Brain pericyte (primary cell): ENCODE results near the gene CDH4.
"Not testable (repeated sequence)": the region's sequence is repeated elsewhere in the genome, so short reads cannot be mapped to it uniquely, and the experiment has no call there.

Experiments
- DNase-seq: peaks from one replicate; pipeline ENCODE4 v3.0.0-alpha.2; 2012; ENCODE audit warnings: low read depth, low spot score

Gene CDH4

DNA sequence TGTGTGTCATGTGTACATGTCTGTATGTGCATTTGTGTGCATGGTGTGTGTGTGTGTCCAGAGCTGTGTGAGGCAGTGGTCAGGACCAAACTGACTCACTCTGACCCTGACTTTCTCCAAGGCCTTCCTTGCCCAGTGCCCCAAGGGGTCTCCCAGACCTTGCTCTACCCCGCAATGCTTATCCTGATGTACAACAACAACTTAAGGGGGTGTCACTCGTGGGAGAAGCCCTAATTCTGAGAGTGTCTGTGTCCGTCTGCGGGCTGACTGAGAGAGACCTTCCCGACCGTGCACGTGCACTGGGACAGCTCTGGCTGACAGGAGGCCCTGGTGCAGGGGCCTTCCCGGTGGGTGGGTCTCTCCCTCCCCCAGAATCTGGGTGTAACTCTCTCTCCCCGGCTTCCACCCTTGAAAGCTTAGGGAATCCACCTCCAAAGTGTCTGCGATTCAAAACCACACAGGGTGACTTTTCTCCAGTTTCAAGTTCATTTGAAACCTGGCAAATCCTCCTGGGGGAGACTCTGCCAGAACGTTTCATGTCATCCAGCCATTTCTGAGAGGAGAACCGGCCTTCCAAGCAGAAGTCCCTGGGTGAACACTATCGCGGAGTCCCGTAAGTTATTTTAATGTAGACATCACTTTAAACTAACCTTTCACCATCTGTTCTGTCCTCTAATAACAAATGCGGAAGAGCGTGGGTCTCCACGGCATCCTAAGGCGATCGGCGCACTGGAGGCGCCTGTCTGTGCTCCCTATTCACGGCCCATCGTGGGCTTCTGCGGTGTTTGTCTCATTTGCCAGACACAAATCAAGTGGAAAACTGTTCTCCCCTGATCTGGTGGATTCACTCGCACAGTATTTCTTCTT is 588.1 kb downstream of the CDH4 start:
- no peak for DNase-seq

DNA sequence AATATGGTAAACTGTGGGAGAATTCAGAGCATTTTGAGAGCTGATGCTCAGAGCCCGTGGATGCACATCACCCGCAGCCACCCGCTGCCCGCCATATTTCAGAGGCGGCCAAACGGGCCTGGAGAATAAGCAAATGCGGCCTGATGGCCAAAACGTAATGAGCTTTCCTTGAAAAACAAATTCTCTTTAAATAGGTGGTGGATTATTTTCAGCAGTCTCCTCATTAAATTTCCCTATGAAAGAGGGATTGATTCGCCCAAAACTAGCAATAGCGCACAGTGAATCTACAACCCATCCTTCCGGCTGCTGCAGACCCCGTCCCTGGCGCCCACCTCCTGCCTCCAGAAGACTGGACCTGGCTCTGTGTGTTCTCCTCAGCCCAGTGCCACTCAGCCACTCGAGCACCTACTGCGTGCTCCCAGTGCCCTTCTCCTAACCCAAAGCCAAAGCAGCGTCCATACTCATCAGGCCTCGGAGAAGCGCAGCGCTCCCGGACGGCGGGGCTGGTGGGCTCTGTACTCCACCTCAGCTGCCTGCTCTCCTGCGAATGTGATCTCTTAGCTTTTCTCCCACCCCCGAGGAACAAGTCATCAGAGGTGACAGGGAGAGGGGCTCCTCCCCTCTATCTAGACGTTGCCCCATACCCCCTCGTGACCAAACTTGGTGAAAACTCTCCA is 588.9 kb downstream of the CDH4 start:
- no peak for DNase-seq

GRCh38 chr20:61841551-61841950 is 589.5 kb downstream of the CDH4 start:
- no peak for DNase-seq

- no peak for DNase-seq
Observed at GRCh38 chr20:61841966-61842365, 589.9 kb downstream of the CDH4 start.

DNA sequence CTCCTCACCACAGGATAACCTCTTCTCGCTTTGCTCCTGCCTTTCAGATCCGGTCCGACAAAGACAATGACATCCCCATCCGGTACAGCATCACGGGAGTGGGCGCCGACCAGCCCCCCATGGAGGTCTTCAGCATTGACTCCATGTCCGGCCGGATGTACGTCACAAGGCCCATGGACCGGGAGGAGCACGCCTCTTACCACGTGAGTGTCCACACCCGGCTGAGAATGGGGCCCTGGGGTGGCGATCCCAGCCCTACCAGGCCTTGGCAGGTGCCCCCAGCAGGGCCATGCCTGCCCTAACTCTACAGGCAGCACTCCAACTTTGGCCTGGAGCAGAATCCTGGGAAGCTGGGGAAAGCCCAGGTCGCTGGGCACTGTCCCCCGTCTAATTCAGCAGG is 592.6 kb downstream of the CDH4 start:
- DNase-seq: no peak

GRCh38 chr20:61845233-61845671 is 593.2 kb downstream of the CDH4 start:
- DNase-seq: no peak

DNA sequence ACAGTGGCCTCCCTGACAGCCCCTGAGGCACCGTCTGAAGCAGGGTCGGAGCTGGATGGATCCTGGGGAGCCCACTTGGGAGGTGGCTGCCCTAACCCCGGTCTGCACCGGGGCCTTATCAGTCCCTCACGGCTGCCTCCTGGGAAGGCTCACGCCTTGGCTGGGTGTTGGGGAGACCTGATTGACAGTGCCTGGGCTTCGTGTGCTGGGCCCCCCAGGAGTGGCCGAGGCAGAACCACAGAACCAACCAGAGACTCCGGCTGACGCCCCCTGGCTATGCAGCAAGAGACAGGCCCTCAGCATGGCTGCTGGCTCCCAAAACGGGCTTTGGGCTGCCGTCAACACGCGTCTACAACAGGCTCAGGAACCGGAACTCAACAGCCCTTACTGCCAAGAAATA is 594.0 kb downstream of the CDH4 start:
- DNase-seq: no peak

DNA sequence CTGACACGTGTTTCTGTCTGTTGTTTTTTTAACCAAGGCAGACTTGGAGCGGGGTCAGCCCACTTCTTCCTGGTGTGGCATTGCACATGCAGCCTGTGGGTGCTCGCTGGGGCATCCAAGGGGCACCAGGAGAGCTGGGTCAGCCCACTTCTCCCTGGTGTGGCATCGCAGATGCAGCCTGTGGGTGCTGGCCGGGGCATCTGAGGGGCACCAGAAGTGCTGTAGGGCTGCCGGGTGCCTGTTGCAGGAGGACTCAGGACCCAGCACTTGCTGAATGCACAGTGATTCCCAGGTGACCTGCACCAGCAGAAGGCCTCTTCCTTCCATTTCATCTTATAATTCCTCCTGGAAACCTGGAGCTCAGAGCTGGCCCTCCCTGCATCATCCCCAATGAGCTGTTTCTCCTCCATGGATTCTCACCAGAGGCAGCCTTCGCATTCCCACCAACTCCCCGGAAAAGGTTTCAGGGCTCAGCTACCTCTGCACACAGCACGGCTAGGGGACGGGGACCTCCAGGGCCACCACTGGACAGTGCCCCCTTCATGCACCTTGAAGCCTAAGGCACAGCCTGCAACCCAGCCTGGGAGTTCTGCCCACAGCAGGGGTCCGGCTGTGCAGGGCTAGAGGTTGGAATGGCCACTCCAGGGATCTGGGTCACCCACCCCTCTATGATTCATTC is 594.8 kb downstream of the CDH4 start:
- DNase-seq: no peak

- no peak for DNase-seq
Observed at GRCh38 chr20:61847420-61847748, 595.3 kb downstream of the CDH4 start.

GRCh38 chr20:61847986-61848385 is 595.9 kb downstream of the CDH4 start:
- DNase-seq: no peak

DNA sequence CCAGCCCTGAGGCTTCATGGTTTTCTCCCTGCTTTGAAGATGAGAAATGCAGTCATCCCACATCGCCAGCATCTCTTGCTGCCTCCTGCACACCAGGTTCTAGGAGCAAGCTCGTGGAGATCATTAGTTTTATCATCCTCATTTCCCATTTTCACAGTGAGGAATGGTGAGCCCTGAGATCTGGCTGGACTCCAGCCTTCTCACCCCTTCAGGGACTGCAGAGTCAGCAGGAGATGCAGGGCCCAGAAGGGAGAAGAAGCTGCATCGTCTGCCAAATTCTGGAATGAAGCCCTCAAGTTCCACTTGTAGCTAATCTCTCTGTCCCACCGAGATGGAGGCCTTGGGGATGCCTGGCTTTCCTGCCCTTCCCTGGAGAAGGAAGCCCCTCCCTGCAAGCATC is 596.8 kb downstream of the CDH4 start:
- DNase-seq: no peak

- no peak for DNase-seq
Observed at GRCh38 chr20:61849376-61849775, 597.3 kb downstream of the CDH4 start.

DNA sequence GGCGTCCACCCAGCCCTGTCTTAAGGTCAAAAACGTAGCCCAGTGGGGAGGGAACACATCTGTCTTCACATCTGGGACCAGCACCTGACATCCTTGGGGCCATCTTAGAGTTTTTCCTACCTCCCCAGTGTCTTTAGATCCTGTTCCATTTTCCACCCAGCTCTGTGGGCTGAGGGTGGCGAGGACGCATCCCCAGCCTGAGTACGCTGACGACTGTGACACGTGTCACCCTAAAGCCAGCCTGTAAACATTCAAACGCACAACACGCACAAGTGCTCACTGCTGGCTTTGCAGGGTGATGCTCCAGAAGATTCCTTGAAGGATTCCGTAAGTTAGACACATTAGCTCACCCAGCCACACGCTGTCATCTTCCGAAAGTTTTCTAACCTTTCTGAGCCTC is 597.8 kb downstream of the CDH4 start:
- DNase-seq: no peak

DNA sequence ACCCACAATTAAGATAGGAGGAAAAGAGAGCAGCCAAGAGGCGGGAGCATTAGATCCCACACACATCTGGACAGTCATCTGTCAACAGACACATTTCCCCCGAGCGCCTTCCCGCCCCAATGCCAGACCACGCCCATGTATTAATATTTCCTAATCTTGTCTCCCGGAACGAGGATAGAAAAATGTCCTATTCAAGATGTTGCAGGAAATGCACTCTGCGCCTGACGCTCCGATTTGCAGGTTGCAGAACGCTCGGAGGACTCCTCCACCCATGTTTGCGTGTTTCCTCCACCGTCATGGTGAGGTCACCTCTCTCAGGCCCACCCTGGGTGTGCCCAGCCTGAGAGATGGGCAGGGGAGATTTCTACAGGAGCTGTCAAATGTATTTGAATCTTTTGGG is 598.4 kb downstream of the CDH4 start:
- DNase-seq: no peak

DNA sequence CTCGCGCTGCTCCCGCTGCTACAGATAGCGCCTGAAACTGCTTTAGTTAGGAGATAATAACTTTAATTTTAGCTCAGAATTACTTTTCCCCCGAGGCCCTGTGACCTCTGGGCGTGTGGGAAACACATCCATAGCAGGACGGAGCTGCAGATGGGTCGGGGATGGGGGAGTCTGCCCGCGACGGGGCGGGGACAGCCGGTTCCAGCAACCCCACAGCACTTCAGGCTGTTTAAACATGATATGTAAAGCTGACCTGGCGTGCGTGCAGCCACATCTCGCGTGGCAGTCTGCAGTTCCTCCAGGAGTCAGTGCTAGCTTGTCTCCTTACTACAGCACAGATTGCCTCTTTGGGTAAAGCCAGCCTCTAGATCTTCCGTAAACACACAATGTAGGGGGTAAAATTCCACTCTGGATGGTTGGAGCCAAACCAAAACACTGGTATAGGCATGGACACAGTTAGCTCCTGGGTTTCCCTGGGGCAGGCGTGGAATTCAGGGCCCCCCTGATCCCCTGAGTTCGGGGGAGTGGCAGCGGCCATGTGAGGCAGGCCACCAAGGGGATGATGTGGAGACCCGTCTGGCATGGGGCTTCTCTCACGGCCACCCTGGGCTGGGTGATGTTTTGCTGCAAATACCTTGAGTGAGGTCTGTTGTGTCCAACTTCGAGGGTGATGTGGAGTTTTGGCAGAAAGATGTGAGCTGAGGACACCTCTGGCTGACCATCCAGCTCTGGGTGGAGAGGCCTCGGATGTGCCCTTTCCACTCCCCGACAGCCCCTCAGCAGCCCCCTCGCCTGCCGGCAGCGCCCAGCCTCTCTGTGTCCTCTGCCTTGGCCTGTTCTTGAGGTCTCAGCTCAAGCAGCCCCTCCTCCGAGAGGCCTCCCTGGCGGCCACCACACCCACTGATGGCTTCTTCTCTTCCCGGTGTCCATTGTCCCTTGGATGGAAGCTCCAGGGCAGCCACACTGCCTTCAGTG is 599.2 kb downstream of the CDH4 start:
- no peak for DNase-seq

- DNase-seq: no peak
Observed at GRCh38 chr20:61852268-61853072, 600.4 kb downstream of the CDH4 start.

GRCh38 chr20:61853073-61854005 is 601.3 kb downstream of the CDH4 start:
- DNase-seq: no peak

- not testable (repeated sequence) for DNase-seq
Observed at GRCh38 chr20:61854538-61854937, 602.5 kb downstream of the CDH4 start.

- DNase-seq: no peak
Observed at GRCh38 chr20:61855286-61855685, 603.2 kb downstream of the CDH4 start.
